Epithelial cell of esophagus (primary cell): Measurements from ENCODE around the gene EFTUD2.
A peak's percentile ranks its signal among the peaks of the same experiment; 100 is the strongest.

Experiments used
- DNase-seq: peaks from one replicate; pipeline ENCODE4 v3.0.0; 2010; ENCODE audit warnings: low read depth
- H3K4me3 ChIP-seq: 2 replicates; pipeline ENCODE4 v1.5.1; 2011; ENCODE audit warnings: mild to moderate bottlenecking, low read length, control low read depth
- CTCF ChIP-seq: IDR thresholded peaks from 2 replicates; pipeline ENCODE4 v1.5.1; 2011; ENCODE audit warnings: low read depth, mild to moderate bottlenecking, low read length, control low read depth, inconsistent platforms; ENCODE audit not compliant: insufficient read depth; ENCODE audit errors: missing control alignments

The EFTUD2 gene

GRCh38 chr17:44900894-44901293, 1.6 kb upstream of the EFTUD2 start:
- H3K4me3 ChIP-seq, result no peak overlapping the region
- peak; percentile 74 for DNase-seq
- TF ChIP-seq CTCF, result no peak

- TF ChIP-seq CTCF, result no peak
- H3K4me3 ChIP-seq, result peak overlapping the region; percentile 97
- DNase-seq, result no peak
Measured at GRCh38 chr17:44898768-44899073, 524 bp downstream of the EFTUD2 start.

GRCh38 chr17:44894642-44895041, 4.6 kb downstream of the EFTUD2 start:
- no peak for DNase-seq
- TF ChIP-seq CTCF, result no peak
- no peak overlapping the region for H3K4me3 ChIP-seq

GRCh38 chr17:44892250-44892649, 7.0 kb downstream of the EFTUD2 start:
- no peak for TF ChIP-seq CTCF
- DNase-seq, result no peak

GRCh38 chr17:44889003-44889402, 10.2 kb downstream of the EFTUD2 start:
- H3K4me3 ChIP-seq, result no peak overlapping the region
- TF ChIP-seq CTCF, result no peak
- DNase-seq, result no peak

More at GRCh38 chr17:44892250-44892649, 7.0 kb downstream of the EFTUD2 start:
- no peak overlapping the region for H3K4me3 ChIP-seq

GRCh38 chr17:44887971-44888954, 11.0 kb downstream of the EFTUD2 start:
- no peak for TF ChIP-seq CTCF
- no peak for DNase-seq
- no peak overlapping the region for H3K4me3 ChIP-seq

GRCh38 chr17:44887016-44887415, 12.2 kb downstream of the EFTUD2 start:
- no peak for DNase-seq
- TF ChIP-seq CTCF, result no peak
- no peak overlapping the region for H3K4me3 ChIP-seq
